HUES6 (cell line): ENCODE results near the gene GALNT7.

Experiments used
- H3K27ac ChIP-seq: 2 replicates; pipeline ENCODE4 v1.7.0; 2013; ENCODE audit warnings: low read depth, mild to moderate bottlenecking, low read length, inconsistent platforms
- H3K27me3 ChIP-seq: 2 replicates; pipeline ENCODE4 v1.6.1; 2013; ENCODE audit warnings: low read length; ENCODE audit not compliant: control insufficient read depth, insufficient read depth
- H3K36me3 ChIP-seq: 2 replicates; pipeline ENCODE4 v1.6.1; 2013; ENCODE audit warnings: low read length; ENCODE audit not compliant: control insufficient read depth, insufficient read depth
- H3K4me1 ChIP-seq: 2 replicates; pipeline ENCODE4 v1.6.1; 2013; ENCODE audit warnings: low read length; ENCODE audit not compliant: control insufficient read depth, insufficient read depth
- H3K4me3 ChIP-seq: 2 replicates; pipeline ENCODE4 v1.5.1; 2013; ENCODE audit warnings: low read depth, low read length
- H3K9ac ChIP-seq: one replicate; pipeline ENCODE4 v1.6.1; 2013; ENCODE audit warnings: mild to moderate bottlenecking, low read length
- H3K9me3 ChIP-seq: 2 replicates; pipeline ENCODE4 v1.6.1; 2013; ENCODE audit warnings: low read depth, low read length; ENCODE audit not compliant: control insufficient read depth, insufficient read depth

GALNT7 gene

GRCh38 chr4:173274744-173275143 lies 106.1 kb downstream of the GALNT7 start:
- no peaks in the 10 kb centered on the region; the same call in 1 of the 2 replicates for H3K36me3 ChIP-seq
- H3K4me3 ChIP-seq, result no peak overlapping the region
- H3K9ac ChIP-seq, result no peak overlapping the region
- H3K27me3 ChIP-seq, result no peaks in the 10 kb centered on the region
- no peak overlapping the region for H3K27ac ChIP-seq
- H3K9me3 ChIP-seq, result peaks cover 2% of the 10 kb centered on the region; the same call in 1 of the 2 replicates
- H3K4me1 ChIP-seq, result peaks cover 10% of the 10 kb centered on the region

- Histone ChIP-seq H3K9ac (no peak overlapping the region), H3K27ac (no peak overlapping the region), H3K27me3 (no peaks in the 10 kb centered on the region), H3K36me3 (no peaks in the 10 kb centered on the region; the same call in 1 of the 2 replicates), H3K4me1 (peaks cover 6% of the 10 kb centered on the region), H3K4me3 (no peak overlapping the region), H3K9me3 (peaks cover 2% of the 10 kb centered on the region; the same call in 1 of the 2 replicates)
Observed at GRCh38 chr4:173275150-173275549, 106.5 kb downstream of the GALNT7 start.

- no peaks in the 10 kb centered on the region for H3K27me3 ChIP-seq
- no peak overlapping the region for H3K4me3 ChIP-seq
- no peaks in the 10 kb centered on the region; the same call in 1 of the 2 replicates for H3K36me3 ChIP-seq
- H3K9me3 ChIP-seq, result peaks cover 2% of the 10 kb centered on the region; the same call in 1 of the 2 replicates
- no peak overlapping the region for H3K27ac ChIP-seq
- H3K4me1 ChIP-seq, result no peaks in the 10 kb centered on the region; the same call in 1 of the 2 replicates
- H3K9ac ChIP-seq, result no peak overlapping the region
Observed at GRCh38 chr4:173277340-173277739, 108.7 kb downstream of the GALNT7 start.

- Histone ChIP-seq H3K9ac (no peak overlapping the region), H3K36me3 (peaks cover under 1% of the 10 kb centered on the region; the same call in 1 of the 2 replicates), H3K27me3 (no peaks in the 10 kb centered on the region), H3K4me3 (no peak overlapping the region), H3K4me1 (no peaks in the 10 kb centered on the region), H3K9me3 (peaks cover 16% of the 10 kb centered on the region), H3K27ac (no peak overlapping the region)
Observed at GRCh38 chr4:173280998-173281397, 112.4 kb downstream of the GALNT7 start.

- H3K27ac ChIP-seq, result no peak overlapping the region
- H3K36me3 ChIP-seq, result peaks cover 4% of the 10 kb centered on the region; the same call in 1 of the 2 replicates
- H3K9ac ChIP-seq, result no peak overlapping the region
Observed at GRCh38 chr4:173281406-173282255, 113.0 kb downstream of the GALNT7 start.

GRCh38 chr4:173282256-173282562 lies 113.6 kb downstream of the GALNT7 start:
- Histone ChIP-seq H3K9ac (no peak overlapping the region), H3K36me3 (peaks cover 4% of the 10 kb centered on the region; the same call in 1 of the 2 replicates), H3K27me3 (no peaks in the 10 kb centered on the region), H3K9me3 (peaks cover 28% of the 10 kb centered on the region), H3K4me3 (no peak overlapping the region), H3K27ac (no peak overlapping the region), H3K4me1 (no peaks in the 10 kb centered on the region)

More at GRCh38 chr4:173281406-173282255, 113.0 kb downstream of the GALNT7 start:
- no peaks in the 10 kb centered on the region for H3K27me3 ChIP-seq
- H3K4me3 ChIP-seq, result no peak overlapping the region
- peaks cover 22% of the 10 kb centered on the region for H3K9me3 ChIP-seq
- H3K4me1 ChIP-seq, result no peaks in the 10 kb centered on the region

- peaks cover 32% of the 10 kb centered on the region for H3K9me3 ChIP-seq
- no peak overlapping the region for H3K4me3 ChIP-seq
- H3K9ac ChIP-seq, result no peak overlapping the region
- no peaks in the 10 kb centered on the region for H3K4me1 ChIP-seq
- H3K27me3 ChIP-seq, result no peaks in the 10 kb centered on the region
- no peak overlapping the region for H3K27ac ChIP-seq
- H3K36me3 ChIP-seq, result peaks cover 4% of the 10 kb centered on the region; the same call in 1 of the 2 replicates
Observed at GRCh38 chr4:173282626-173283025, 114.0 kb downstream of the GALNT7 start.

GRCh38 chr4:173284463-173284862 lies 115.9 kb downstream of the GALNT7 start:
- H3K4me1 ChIP-seq, result peaks cover 2% of the 10 kb centered on the region; the same call in 1 of the 2 replicates
- no peak overlapping the region for H3K27ac ChIP-seq
- H3K36me3 ChIP-seq, result peaks cover 4% of the 10 kb centered on the region; the same call in 1 of the 2 replicates
- H3K4me3 ChIP-seq, result no peak overlapping the region
- H3K9ac ChIP-seq, result no peak overlapping the region
- H3K27me3 ChIP-seq, result no peaks in the 10 kb centered on the region
- H3K9me3 ChIP-seq, result peaks cover 34% of the 10 kb centered on the region

- H3K9ac ChIP-seq, result no peak overlapping the region
- H3K36me3 ChIP-seq, result peaks cover 4% of the 10 kb centered on the region; the same call in 1 of the 2 replicates
- H3K27ac ChIP-seq, result no peak overlapping the region
- peaks cover 2% of the 10 kb centered on the region; the same call in 1 of the 2 replicates for H3K4me1 ChIP-seq
- H3K4me3 ChIP-seq, result no peak overlapping the region
- peaks cover 34% of the 10 kb centered on the region for H3K9me3 ChIP-seq
- no peaks in the 10 kb centered on the region for H3K27me3 ChIP-seq
Observed at GRCh38 chr4:173287486-173287885, 118.9 kb downstream of the GALNT7 start.

- H3K4me3 ChIP-seq, result no peak overlapping the region
- no peak overlapping the region for H3K27ac ChIP-seq
- H3K36me3 ChIP-seq, result peaks cover 4% of the 10 kb centered on the region; the same call in 1 of the 2 replicates
- no peak overlapping the region for H3K9ac ChIP-seq
- H3K9me3 ChIP-seq, result peaks cover 34% of the 10 kb centered on the region
- H3K27me3 ChIP-seq, result no peaks in the 10 kb centered on the region
- H3K4me1 ChIP-seq, result peaks cover 2% of the 10 kb centered on the region; the same call in 1 of the 2 replicates
Observed at GRCh38 chr4:173288296-173288695, 119.7 kb downstream of the GALNT7 start.

GRCh38 chr4:173288698-173289352 lies 120.2 kb downstream of the GALNT7 start:
- no peak overlapping the region for H3K9ac ChIP-seq
- peaks cover 4% of the 10 kb centered on the region for H3K36me3 ChIP-seq
- no peaks in the 10 kb centered on the region for H3K27me3 ChIP-seq
- no peak overlapping the region for H3K27ac ChIP-seq
- H3K4me1 ChIP-seq, result peaks cover 2% of the 10 kb centered on the region; the same call in 1 of the 2 replicates
- peaks cover 31% of the 10 kb centered on the region for H3K9me3 ChIP-seq
- no peak overlapping the region for H3K4me3 ChIP-seq
